ENCODE results near the gene MUC5B. TPM values are rescaled to one million over a fixed set of nuclear protein-coding genes. Genes with fewer than 3 reads are reported as not detected.

MUC5B gene
- total RNA-seq, 2 donors from 2014 or later: not detected

GRCh38 chr11:1205121-1205986, 17.5 kb upstream of the MUC5B start:
- H3K9ac ChIP-seq (ENCODE audit: extremely low read depth, low read length, poor library complexity, severe bottlenecking): no peak overlapping the region
- TF ChIP-seq, protein P1, sequence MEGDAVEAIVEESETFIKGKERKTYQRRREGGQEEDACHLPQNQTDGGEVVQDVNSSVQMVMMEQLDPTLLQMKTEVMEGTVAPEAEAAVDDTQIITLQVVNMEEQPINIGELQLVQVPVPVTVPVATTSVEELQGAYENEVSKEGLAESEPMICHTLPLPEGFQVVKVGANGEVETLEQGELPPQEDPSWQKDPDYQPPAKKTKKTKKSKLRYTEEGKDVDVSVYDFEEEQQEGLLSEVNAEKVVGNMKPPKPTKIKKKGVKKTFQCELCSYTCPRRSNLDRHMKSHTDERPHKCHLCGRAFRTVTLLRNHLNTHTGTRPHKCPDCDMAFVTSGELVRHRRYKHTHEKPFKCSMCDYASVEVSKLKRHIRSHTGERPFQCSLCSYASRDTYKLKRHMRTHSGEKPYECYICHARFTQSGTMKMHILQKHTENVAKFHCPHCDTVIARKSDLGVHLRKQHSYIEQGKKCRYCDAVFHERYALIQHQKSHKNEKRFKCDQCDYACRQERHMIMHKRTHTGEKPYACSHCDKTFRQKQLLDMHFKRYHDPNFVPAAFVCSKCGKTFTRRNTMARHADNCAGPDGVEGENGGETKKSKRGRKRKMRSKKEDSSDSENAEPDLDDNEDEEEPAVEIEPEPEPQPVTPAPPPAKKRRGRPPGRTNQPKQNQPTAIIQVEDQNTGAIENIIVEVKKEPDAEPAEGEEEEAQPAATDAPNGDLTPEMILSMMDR (conservative IDR thresholded peaks at IDR 0.05): no peak
- H3K36me3 ChIP-seq (ENCODE audit: control insufficient read depth, insufficient read depth, low read length): no peaks in the 10 kb centered on the region
- H3K27me3 Mint-ChIP-seq (ENCODE audit: insufficient read depth): no peaks in the 10 kb centered on the region
- H3K27ac ChIP-seq (ENCODE audit: low read depth, low read length): no peak overlapping the region
- H3K4me1 ChIP-seq (ENCODE audit: control insufficient read depth, insufficient read depth, low read length): no peaks in the 10 kb centered on the region
- no peak overlapping the region for H3K27ac Mint-ChIP-seq
- H3K4me3 ChIP-seq (ENCODE audit: low read length): no peak overlapping the region
- peaks cover 13% of the 10 kb centered on the region for H3K9me3 Mint-ChIP-seq
- H3K27me3 ChIP-seq (ENCODE audit: control insufficient read depth, insufficient read depth, low read length, poor library complexity, severe bottlenecking): no peaks in the 10 kb centered on the region
- no peaks in the 10 kb centered on the region for H3K36me3 Mint-ChIP-seq (ENCODE audit: low read depth)
- DNase-seq: peak; percentile 39
- H3K4me3 Mint-ChIP-seq: no peak overlapping the region
- WGBS, 2 experiments (ENCODE audit: insufficient coverage in 1 of 2, insufficient read length in 1 of 2): 87 to 90% methylated on average over 26 to 35 of the region's 35 CpGs
- H3K4me1 Mint-ChIP-seq: no peaks in the 10 kb centered on the region
- peaks cover 3% of the 10 kb centered on the region for H3K9me3 ChIP-seq (ENCODE audit: control insufficient read depth, low read length)

- Mint-ChIP-seq H3K4me3 (no peak overlapping the region), H3K27ac (no peak overlapping the region), H3K9me3 (peaks cover 18% of the 10 kb centered on the region), H3K36me3 (ENCODE audit: low read depth) (no peaks in the 10 kb centered on the region), H3K27me3 (ENCODE audit: insufficient read depth) (peaks cover 1% of the 10 kb centered on the region), H3K4me1 (no peaks in the 10 kb centered on the region)
- DNase-seq: no peak
- H3K4me1 ChIP-seq (ENCODE audit: control insufficient read depth, insufficient read depth, low read length): no peaks in the 10 kb centered on the region
- TF ChIP-seq, protein P1 (conservative IDR thresholded peaks at IDR 0.05): no peak
- no peak overlapping the region for H3K9ac ChIP-seq (ENCODE audit: extremely low read depth, low read length, poor library complexity, severe bottlenecking)
- WGBS, 2 experiments (ENCODE audit: insufficient coverage in 1 of 2, insufficient read length in 1 of 2): 94 to 100% methylated on average over 5 to 8 of the region's 8 CpGs
- H3K36me3 ChIP-seq (ENCODE audit: control insufficient read depth, insufficient read depth, low read length): no peaks in the 10 kb centered on the region
- H3K27ac ChIP-seq (ENCODE audit: low read depth, low read length): no peak overlapping the region
- peaks cover 6% of the 10 kb centered on the region for H3K9me3 ChIP-seq (ENCODE audit: control insufficient read depth, low read length)
- no peak overlapping the region for H3K4me3 ChIP-seq (ENCODE audit: low read length)
- no peaks in the 10 kb centered on the region for H3K27me3 ChIP-seq (ENCODE audit: control insufficient read depth, insufficient read depth, low read length, poor library complexity, severe bottlenecking)
Observed at GRCh38 chr11:1205987-1206331, 16.9 kb upstream of the MUC5B start.

GRCh38 chr11:1206391-1207271, 16.2 kb upstream of the MUC5B start:
- Histone ChIP-seq H3K4me1 (ENCODE audit: control insufficient read depth, insufficient read depth, low read length) (no peaks in the 10 kb centered on the region), H3K4me3 (ENCODE audit: low read length) (no peak overlapping the region), H3K9me3 (ENCODE audit: control insufficient read depth, low read length) (peaks cover 10% of the 10 kb centered on the region), H3K36me3 (ENCODE audit: control insufficient read depth, insufficient read depth, low read length) (no peaks in the 10 kb centered on the region), H3K27me3 (ENCODE audit: control insufficient read depth, insufficient read depth, low read length, poor library complexity, severe bottlenecking) (no peaks in the 10 kb centered on the region), H3K9ac (ENCODE audit: extremely low read depth, low read length, poor library complexity, severe bottlenecking) (no peak overlapping the region), H3K27ac (ENCODE audit: low read depth, low read length) (no peak overlapping the region)
- Mint-ChIP-seq H3K4me1 (no peaks in the 10 kb centered on the region), H3K4me3 (no peak overlapping the region), H3K9me3 (peaks cover 25% of the 10 kb centered on the region), H3K36me3 (ENCODE audit: low read depth) (no peaks in the 10 kb centered on the region), H3K27me3 (ENCODE audit: insufficient read depth) (peaks cover 8% of the 10 kb centered on the region), H3K27ac (no peak overlapping the region)
- TF ChIP-seq, protein P1 (conservative IDR thresholded peaks at IDR 0.05): no peak
- DNase-seq: peak; percentile 38
- WGBS, 2 experiments (ENCODE audit: insufficient coverage in 1 of 2, insufficient read length in 1 of 2): 89 to 94% methylated on average over 21 to 38 of the region's 38 CpGs
